Fibroblast of pulmonary artery (primary cell): ENCODE measurements around the gene ACCSL.

Experiments
- DNase-seq: peaks from one replicate; pipeline ENCODE4 v3.0.0-alpha.2; 2010; ENCODE audit warnings: low read depth
- H3K4me3 ChIP-seq: replicated peaks from 2 replicates; pipeline ENCODE4 v1.5.1; 2011; ENCODE audit warnings: low read depth, mild to moderate bottlenecking, control low read depth, low read length, moderate library complexity
- TF ChIP-seq, protein P1 (sequence below): IDR thresholded peaks from 2 replicates; pipeline ENCODE4 v1.5.1; 2011; ENCODE audit warnings: mild to moderate bottlenecking, control low read depth, low read length, inconsistent platforms; ENCODE audit errors: missing control alignments

Gene ACCSL

DNA sequence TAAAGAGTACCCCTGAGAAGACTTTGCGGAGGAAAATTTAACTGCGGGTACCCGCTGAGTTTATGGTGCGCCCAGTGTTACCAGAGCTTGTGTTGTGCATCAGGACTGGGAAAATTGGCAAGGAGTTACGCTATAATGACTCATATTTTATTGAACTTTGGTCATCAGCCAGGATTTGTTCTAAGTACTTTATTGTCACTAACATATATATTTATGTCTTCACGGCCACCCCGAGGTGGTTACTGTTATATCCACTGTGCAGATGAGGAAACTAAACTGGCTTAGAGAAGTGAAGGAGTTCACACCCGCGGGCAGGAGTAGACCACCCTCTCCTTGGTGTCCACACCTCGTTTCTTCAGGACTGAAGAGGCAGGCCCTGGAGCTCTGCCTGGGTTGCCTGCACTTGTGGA, 19.0 kb downstream of the ACCSL start:
- peak; percentile 80 for DNase-seq
- H3K4me3 ChIP-seq: peak overlapping the region; percentile 59
- TF ChIP-seq, protein P1, sequence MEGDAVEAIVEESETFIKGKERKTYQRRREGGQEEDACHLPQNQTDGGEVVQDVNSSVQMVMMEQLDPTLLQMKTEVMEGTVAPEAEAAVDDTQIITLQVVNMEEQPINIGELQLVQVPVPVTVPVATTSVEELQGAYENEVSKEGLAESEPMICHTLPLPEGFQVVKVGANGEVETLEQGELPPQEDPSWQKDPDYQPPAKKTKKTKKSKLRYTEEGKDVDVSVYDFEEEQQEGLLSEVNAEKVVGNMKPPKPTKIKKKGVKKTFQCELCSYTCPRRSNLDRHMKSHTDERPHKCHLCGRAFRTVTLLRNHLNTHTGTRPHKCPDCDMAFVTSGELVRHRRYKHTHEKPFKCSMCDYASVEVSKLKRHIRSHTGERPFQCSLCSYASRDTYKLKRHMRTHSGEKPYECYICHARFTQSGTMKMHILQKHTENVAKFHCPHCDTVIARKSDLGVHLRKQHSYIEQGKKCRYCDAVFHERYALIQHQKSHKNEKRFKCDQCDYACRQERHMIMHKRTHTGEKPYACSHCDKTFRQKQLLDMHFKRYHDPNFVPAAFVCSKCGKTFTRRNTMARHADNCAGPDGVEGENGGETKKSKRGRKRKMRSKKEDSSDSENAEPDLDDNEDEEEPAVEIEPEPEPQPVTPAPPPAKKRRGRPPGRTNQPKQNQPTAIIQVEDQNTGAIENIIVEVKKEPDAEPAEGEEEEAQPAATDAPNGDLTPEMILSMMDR: no peak

DNA sequence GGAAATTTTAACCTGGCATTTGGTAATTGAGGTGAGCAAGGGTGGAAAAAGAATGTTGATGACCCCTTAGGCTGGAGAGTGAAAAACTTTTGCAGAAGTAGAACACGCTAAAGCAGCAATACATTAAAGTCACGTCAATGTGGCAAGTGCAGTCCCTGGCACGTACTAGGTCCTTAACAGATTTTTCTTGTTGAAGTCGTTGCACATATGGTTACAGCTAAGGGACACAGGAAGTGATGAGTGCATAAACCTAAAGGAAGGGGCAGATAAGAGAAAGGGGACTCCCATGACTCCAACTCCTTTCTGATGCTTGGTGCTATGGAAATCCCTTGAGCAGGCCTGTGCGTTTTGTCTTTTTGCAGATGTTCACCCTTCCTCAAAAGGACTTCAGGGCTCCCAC, 19.5 kb downstream of the ACCSL start:
- TF ChIP-seq, protein P1: no peak
- DNase-seq: no peak
- peak overlapping the region; percentile 59 for H3K4me3 ChIP-seq

DNA sequence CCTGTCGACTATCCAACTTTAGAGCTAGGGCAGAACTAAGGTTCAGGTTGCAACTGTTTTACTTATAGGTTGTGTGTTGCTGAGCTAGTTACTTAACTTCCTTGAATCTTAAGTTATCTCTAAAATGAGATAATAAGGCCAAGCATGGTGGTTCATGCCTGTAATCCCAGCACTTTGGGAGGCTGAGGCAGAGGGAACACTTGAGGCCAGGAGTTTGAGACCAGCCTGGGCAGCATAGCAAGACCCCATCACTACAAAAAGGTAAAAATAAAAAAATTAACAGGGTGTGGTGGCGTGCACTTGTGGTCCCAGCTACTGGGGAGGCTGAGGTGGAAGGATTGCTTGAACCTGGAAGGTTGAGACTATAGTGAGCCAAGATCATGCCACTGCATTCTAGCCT, 20.4 kb downstream of the ACCSL start:
- DNase-seq: no peak
- TF ChIP-seq, protein P1: no peak
- H3K4me3 ChIP-seq: no peak overlapping the region

DNA sequence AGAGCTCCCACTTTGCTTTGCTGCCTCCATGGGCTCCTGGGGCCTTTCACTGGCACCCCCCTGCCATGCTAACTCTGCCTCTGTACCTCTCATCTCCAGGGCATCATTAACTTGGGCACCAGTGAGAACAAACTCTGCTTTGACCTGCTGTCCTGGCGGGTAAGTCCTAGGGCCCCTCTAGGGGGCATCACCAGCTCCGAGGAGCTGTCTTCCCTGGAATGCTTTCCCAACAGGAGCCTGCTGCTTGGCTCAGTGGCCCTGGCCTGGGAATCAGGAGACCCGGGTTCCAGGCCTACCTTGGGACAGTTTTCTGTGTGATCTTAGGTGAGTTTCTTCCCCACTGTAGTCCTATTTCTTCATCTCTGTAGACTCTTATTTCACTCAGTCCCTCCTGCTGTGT, 23.4 kb downstream of the ACCSL start:
- DNase-seq: no peak
- TF ChIP-seq, protein P1: no peak
- no peak overlapping the region for H3K4me3 ChIP-seq

DNA sequence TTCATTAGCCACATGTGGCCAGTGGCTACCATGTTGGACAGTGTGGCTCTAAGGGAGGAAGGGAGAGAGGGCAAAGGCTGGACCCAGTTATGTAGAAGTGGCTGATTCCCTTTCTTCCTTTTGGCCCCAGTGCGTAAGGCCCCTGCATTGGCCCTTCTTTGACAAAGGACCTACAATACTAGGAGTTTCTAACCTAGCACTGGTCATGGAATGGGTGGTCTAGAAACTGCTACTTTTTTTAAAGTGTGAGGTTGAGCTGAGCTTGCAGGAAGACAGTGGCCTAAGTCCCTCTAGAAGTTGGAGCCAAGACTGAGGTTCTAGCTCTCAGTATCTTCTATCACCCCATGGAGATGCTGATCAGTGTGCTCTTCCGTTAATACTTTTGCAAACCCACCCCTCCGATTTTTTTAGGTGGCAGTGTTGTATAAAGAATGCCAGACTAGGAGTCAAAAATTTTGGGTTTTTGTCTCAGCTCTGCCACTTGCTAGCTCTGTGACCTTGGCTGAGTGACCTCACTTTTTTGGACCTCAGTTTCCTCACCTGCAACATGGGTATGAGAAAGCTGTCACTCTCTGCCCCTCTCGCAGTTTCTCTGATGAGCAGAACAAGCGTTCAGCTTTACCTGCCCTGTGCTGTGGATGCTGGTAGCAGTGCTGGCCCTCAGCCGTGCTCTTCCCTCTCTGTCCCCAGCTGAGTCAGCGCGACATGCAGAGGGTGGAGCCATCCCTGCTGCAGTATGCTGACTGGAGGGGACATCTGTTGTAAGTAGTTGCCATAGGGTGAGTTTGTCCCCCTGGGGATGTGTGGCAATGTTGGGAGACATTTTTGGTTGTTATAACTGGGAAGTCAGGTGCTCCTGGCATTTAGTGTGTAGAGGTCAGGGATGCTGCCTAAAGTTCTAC, 25.2 kb downstream of the ACCSL start:
- DNase-seq: no peak
- TF ChIP-seq, protein P1: no peak
- H3K4me3 ChIP-seq: no peak overlapping the region

DNA sequence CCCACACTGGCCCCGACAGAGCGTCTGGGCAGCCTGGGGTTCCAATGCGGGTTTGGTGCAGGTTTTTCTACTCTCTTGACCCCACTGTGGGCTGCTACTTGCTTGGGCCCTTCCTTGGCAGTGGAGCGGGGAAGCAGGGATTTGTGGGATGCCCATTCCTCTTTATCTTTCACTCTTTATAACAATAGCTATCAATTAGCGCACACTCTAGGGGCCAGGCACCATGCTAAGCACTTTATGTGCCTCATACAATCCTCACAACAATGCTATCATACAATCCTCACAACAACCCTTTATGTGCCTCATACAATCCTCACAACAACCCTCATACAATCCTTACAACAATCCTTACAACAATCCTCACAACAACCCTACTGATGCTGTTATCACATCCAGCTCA, 31.0 kb downstream of the ACCSL start:
- TF ChIP-seq, protein P1: no peak
- no peak for DNase-seq
- no peak overlapping the region for H3K4me3 ChIP-seq

DNA sequence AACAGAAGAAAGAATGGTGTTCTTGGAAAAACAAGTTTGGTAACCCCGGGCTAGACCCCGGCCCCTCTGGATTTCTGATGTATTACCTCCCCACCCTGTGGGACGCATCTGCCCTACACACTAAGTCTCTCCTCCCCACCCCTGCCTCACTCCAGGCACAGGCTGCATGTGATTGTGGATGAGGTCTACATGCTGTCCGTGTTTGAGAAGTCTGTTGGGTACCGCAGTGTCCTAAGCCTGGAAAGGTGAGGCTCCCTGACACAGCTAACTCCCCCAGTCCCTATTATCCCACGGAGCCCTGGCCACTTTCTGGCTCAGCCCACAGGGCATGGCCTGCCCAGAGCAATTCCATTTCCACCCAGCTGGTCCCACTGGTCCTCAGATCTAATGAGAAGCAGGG, 31.6 kb downstream of the ACCSL start:
- TF ChIP-seq, protein P1: no peak
- DNase-seq: no peak
- H3K4me3 ChIP-seq: no peak overlapping the region
